Left cardiac atrium (tissue), 4 donors: ENCODE measurements around the gene CMTM4. TPM values are rescaled to one million over a fixed set of nuclear protein-coding genes. Genes with fewer than 3 reads are reported as not detected.
"Not testable (repeated sequence)": the region's sequence is repeated elsewhere in the genome, so short reads cannot be mapped to it uniquely, and the experiment has no call there.

Experiments used
- ATAC-seq, 2 donors: fragments of 200-7000 bp; cut with Tn5 transposase; one replicate each; pipeline ENCODE4 v1.9.1; 2020; ENCODE audit warnings: mild to moderate bottlenecking in 2 of 2, moderate library complexity in 2 of 2
- DNase-seq: peaks from one replicate; pipeline ENCODE4 v3.0.0-alpha.2; 2020
- intact Hi-C, 2 donors: fragments of 100-400 bp; cut with DNase I; formaldehyde crosslinking; loops; one replicate each; pipeline versions ENCODE4 v1.14.1 to v1.15.1; 2022 to 2023
- total RNA-seq, 2 donors: library from RNA; stranded (reverse); fragmentation: NEBNext Ultra II Directional; extraction: Animal tissue kit (Norgen Biotek cat#: 25700); gene quantifications; one replicate each; pipeline ENCODE4 v1.2.1, GENCODE V29; 2021
- donor health status: DM: no; HTN: yes; CAD: no.
- donor health status: DM: no; HTN: yes; CAD: no; lungs with severe emphysema.
- donor health status: DM: yes; HTN: yes; CAD: no.
- donor health status: Dilated cardiomyopathy.

Gene CMTM4
- total RNA-seq, 2 donors from 2014 or later = 14.4 to 15.1 TPM

GRCh38 chr16:66652661-66653360 lies 43.7 kb downstream of the CMTM4 start:
- DNase-seq (no peak), ATAC-seq (no peak)
- intact Hi-C loops = no loop called here

GRCh38 chr16:66651965-66652364 lies 44.6 kb downstream of the CMTM4 start:
- ATAC-seq (no peak), DNase-seq (no peak)
- intact Hi-C loops = no loop called here

- no peak for ATAC-seq
- intact Hi-C loops = no loop called here
- no peak for DNase-seq
Measured at GRCh38 chr16:66651474-66651765, 45.1 kb downstream of the CMTM4 start.

GRCh38 chr16:66650707-66651473 lies 45.7 kb downstream of the CMTM4 start:
- intact Hi-C loops = no loop called here
- DNase-seq (peak; percentile 80), ATAC-seq (peak; percentile 90 to 92)

GRCh38 chr16:66649636-66650205 lies 46.8 kb downstream of the CMTM4 start:
- intact Hi-C loops = no loop called here
- ATAC-seq (peak in 1 of 2 donors; percentile 17), DNase-seq (no peak)

GRCh38 chr16:66649167-66649566 lies 47.4 kb downstream of the CMTM4 start:
- DNase-seq (no peak), ATAC-seq (no peak)
- intact Hi-C loops = no loop called here

GRCh38 chr16:66647866-66648265 lies 48.7 kb downstream of the CMTM4 start:
- intact Hi-C loops = no loop called here
- ATAC-seq (no peak), DNase-seq (no peak)

- no peak for ATAC-seq
- intact Hi-C loops = no loop called here
- no peak for DNase-seq
Measured at GRCh38 chr16:66641387-66641786, 55.2 kb downstream of the CMTM4 start.

GRCh38 chr16:66640724-66641314 lies 55.7 kb downstream of the CMTM4 start:
- intact Hi-C loops = no loop called here
- ATAC-seq (no peak), DNase-seq (no peak)

GRCh38 chr16:66639091-66639885 lies 57.3 kb downstream of the CMTM4 start:
- no peak for DNase-seq
- intact Hi-C loops = no loop called here
- ATAC-seq = peak in 1 of 2 donors; percentile 80

- ATAC-seq = no peak
- DNase-seq = no peak
- intact Hi-C loops = no loop called here
Measured at GRCh38 chr16:66637806-66638205, 58.7 kb downstream of the CMTM4 start.

- intact Hi-C loops = no loop called here
Measured at GRCh38 chr16:66636199-66636598, 60.3 kb downstream of the CMTM4 start.

GRCh38 chr16:66635406-66635805 lies 61.1 kb downstream of the CMTM4 start:
- ATAC-seq = no peak
- DNase-seq = no peak
- intact Hi-C loops = no loop called here

More at GRCh38 chr16:66636199-66636598, 60.3 kb downstream of the CMTM4 start:
- ATAC-seq = no peak
- no peak for DNase-seq

GRCh38 chr16:66634527-66635196 lies 61.9 kb downstream of the CMTM4 start:
- ATAC-seq (no peak), DNase-seq (no peak)
- intact Hi-C loops = no loop called here

GRCh38 chr16:66631558-66631957 lies 65.0 kb downstream of the CMTM4 start:
- ATAC-seq, DNase-seq, intact Hi-C loops: not testable (repeated sequence)

GRCh38 chr16:66630561-66631260 lies 65.8 kb downstream of the CMTM4 start:
- intact Hi-C loops, DNase-seq, ATAC-seq: not testable (repeated sequence)

- intact Hi-C loops = no loop called here
- ATAC-seq = no peak
- no peak for DNase-seq
Measured at GRCh38 chr16:66629856-66630255, 66.7 kb downstream of the CMTM4 start.
